H1 (cell line): ENCODE results near the gene LCN2.

ENCODE experiments used
- BRCA1 ChIP-seq: IDR thresholded peaks from 2 replicates; pipeline ENCODE4 v1.6.1; 2012; ENCODE audit warnings: low read depth, low read length, improper control_type of control experiment
- CHD2 ChIP-seq: IDR thresholded peaks from 2 replicates; pipeline ENCODE4 v1.6.1; 2012; ENCODE audit warnings: low read length, improper control_type of control experiment
- EP300 ChIP-seq, 2 experiments: IDR thresholded peaks; 1 replicate in 1 of 2; 2 replicates in 1 of 2; pipeline ENCODE4 v1.6.1; 2011 to 2012; ENCODE audit warnings: low read depth in 2 of 2, low read length in 2 of 2, mild to moderate bottlenecking in 2 of 2, borderline replicate concordance in 1 of 2, inconsistent platforms in 1 of 2, moderate library complexity in 1 of 2
- EZH2 ChIP-seq: fragments of 200-600 bp; sonication (generic); IDR thresholded peaks from 2 replicates; pipeline ENCODE4 v1.7.1; 2012; ENCODE audit warnings: low read depth, mild to moderate bottlenecking, moderate library complexity, low read length, inconsistent platforms; ENCODE audit not compliant: severe bottlenecking
- POLR2A ChIP-seq, 2 experiments: IDR thresholded peaks; 1 replicate in 1 of 2; 2 replicates in 1 of 2; pipeline ENCODE4 v1.6.1; 2011; ENCODE audit warnings: low read depth in 2 of 2, low read length in 2 of 2, mild to moderate bottlenecking in 2 of 2; ENCODE audit errors: control extremely low read depth in 1 of 2
- POLR2AphosphoS5 ChIP-seq: IDR thresholded peaks from 2 replicates; pipeline ENCODE4 v1.6.1; 2011; ENCODE audit warnings: low read depth, low read length
- RAD21 ChIP-seq, 2 experiments: IDR thresholded peaks in 1 of 2; conservative IDR thresholded peaks in 1 of 2; 2 replicates each; pipeline ENCODE4 v1.6.1; 2011; ENCODE audit warnings: low read depth in 2 of 2, low read length in 2 of 2, improper control_type of control experiment in 1 of 2, inconsistent platforms in 1 of 2, mild to moderate bottlenecking in 1 of 2, moderate library complexity in 1 of 2
- SP1 ChIP-seq: IDR thresholded peaks from 2 replicates; pipeline ENCODE4 v1.6.1; 2011; ENCODE audit warnings: low read depth, low read length
- SUZ12 ChIP-seq: fragments of 200-600 bp; sonication (generic); IDR thresholded peaks from 2 replicates; pipeline ENCODE4 v1.6.1; 2012; ENCODE audit warnings: mild to moderate bottlenecking, inconsistent platforms, low read length, moderate library complexity, mixed read lengths
- TAF1 ChIP-seq: IDR thresholded peaks from 2 replicates; pipeline ENCODE4 v1.6.1; 2011; ENCODE audit warnings: mild to moderate bottlenecking, low read depth, low read length
- TCF12 ChIP-seq: IDR thresholded peaks from 2 replicates; pipeline ENCODE4 v1.6.1; 2011; ENCODE audit warnings: low read depth, mild to moderate bottlenecking, low read length
- ZNF274 ChIP-seq: IDR thresholded peaks from 2 replicates; pipeline ENCODE4 v1.7.0; 2012; ENCODE audit warnings: low read length, borderline replicate concordance; ENCODE audit errors: extremely low read depth
- TF ChIP-seq, protein P1 (sequence below), 3 experiments: IDR thresholded peaks; 1 replicate in 2 of 3; 2 replicates in 1 of 3; pipeline versions ENCODE4 v1.5.1 to v1.6.1; 2011; ENCODE audit warnings: low read length in 3 of 3, mild to moderate bottlenecking in 3 of 3, inconsistent platforms in 2 of 3, low read depth in 1 of 3, moderate library complexity in 1 of 3; ENCODE audit not compliant: insufficient read depth in 1 of 3; ENCODE audit errors: control extremely low read depth in 1 of 3
- TF ChIP-seq, protein P2 (sequence below): IDR thresholded peaks from 2 replicates; pipeline ENCODE4 v1.6.1; 2012; ENCODE audit warnings: inconsistent platforms

DNA sequence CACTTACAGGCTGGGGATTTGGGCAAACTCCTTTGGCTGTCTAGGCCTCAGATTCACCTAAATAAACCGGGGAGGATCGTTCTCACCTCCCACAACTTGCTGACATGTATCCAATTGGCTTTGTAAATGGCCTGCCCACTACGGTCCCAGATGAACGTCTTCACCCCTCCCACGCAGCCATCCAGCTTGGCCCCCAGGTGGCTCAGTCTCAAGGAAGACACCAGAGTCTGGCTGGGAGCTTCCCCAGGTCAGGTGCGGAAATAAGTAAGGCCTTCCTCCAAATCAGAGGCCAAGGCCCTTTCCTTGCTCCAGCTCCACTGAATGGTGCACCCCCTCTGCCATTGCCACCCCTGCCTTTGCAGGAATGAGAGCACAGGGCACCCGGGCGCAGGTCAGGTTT is 30.7 kb downstream of the LCN2 start:
- TF ChIP-seq, protein P1, sequence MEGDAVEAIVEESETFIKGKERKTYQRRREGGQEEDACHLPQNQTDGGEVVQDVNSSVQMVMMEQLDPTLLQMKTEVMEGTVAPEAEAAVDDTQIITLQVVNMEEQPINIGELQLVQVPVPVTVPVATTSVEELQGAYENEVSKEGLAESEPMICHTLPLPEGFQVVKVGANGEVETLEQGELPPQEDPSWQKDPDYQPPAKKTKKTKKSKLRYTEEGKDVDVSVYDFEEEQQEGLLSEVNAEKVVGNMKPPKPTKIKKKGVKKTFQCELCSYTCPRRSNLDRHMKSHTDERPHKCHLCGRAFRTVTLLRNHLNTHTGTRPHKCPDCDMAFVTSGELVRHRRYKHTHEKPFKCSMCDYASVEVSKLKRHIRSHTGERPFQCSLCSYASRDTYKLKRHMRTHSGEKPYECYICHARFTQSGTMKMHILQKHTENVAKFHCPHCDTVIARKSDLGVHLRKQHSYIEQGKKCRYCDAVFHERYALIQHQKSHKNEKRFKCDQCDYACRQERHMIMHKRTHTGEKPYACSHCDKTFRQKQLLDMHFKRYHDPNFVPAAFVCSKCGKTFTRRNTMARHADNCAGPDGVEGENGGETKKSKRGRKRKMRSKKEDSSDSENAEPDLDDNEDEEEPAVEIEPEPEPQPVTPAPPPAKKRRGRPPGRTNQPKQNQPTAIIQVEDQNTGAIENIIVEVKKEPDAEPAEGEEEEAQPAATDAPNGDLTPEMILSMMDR (IDR thresholded peaks at IDR 0.05; ENCODE audit: control extremely low read depth in 1 of 3, insufficient read depth in 1 of 3, low read depth in 1 of 3, low read length in 3 of 3), result no peak
- no peak for TF ChIP-seq SP1
- no peak for TF ChIP-seq BRCA1
- no peak for TF ChIP-seq RAD21 (IDR thresholded peaks at IDR 0.05 in 1 of 2, conservative IDR thresholded peaks at IDR 0.05 in 1 of 2; ENCODE audit: low read depth in 2 of 2, low read length in 2 of 2)
- TF ChIP-seq TAF1, result no peak
- TF ChIP-seq POLR2AphosphoS5, result no peak
- no peak for TF ChIP-seq POLR2A (IDR thresholded peaks at IDR 0.05; ENCODE audit: control extremely low read depth in 1 of 2, low read depth in 2 of 2, low read length in 2 of 2)
- no peak for TF ChIP-seq EP300 (IDR thresholded peaks at IDR 0.05; ENCODE audit: borderline replicate concordance in 1 of 2, low read depth in 2 of 2, low read length in 2 of 2)
- TF ChIP-seq EZH2, result no peak
- TF ChIP-seq CHD2, result no peak
- TF ChIP-seq SUZ12, result no peak
- TF ChIP-seq TCF12, result no peak
- TF ChIP-seq, protein P2, sequence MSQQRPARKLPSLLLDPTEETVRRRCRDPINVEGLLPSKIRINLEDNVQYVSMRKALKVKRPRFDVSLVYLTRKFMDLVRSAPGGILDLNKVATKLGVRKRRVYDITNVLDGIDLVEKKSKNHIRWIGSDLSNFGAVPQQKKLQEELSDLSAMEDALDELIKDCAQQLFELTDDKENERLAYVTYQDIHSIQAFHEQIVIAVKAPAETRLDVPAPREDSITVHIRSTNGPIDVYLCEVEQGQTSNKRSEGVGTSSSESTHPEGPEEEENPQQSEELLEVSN, result no peak
- no peak for TF ChIP-seq ZNF274
